ENCODE measurements around the gene BLNK.
A peak's percentile ranks its signal among the peaks of the same experiment; 100 is the strongest.

GRCh38 chr10:96285331-96285752, 14.0 kb upstream of the BLNK start:
- TF ChIP-seq CTCF (IDR thresholded peaks at IDR 0.05) (no peak), POLR2A (IDR thresholded peaks at IDR 0.05) (peak; percentile 55)
